GM19035 (cell line): ENCODE measurements around the gene GPAT2.
"Not testable (repeated sequence)": the region's sequence is repeated elsewhere in the genome, so short reads cannot be mapped to it uniquely, and the experiment has no call there.

ENCODE experiments used
- ATAC-seq: cut with Tn5 transposase; IDR thresholded peaks from one replicate; pipeline ENCODE4 v1.9.1; 2021; ENCODE audit not compliant: unreplicated experiment

GPAT2 gene, protein sequence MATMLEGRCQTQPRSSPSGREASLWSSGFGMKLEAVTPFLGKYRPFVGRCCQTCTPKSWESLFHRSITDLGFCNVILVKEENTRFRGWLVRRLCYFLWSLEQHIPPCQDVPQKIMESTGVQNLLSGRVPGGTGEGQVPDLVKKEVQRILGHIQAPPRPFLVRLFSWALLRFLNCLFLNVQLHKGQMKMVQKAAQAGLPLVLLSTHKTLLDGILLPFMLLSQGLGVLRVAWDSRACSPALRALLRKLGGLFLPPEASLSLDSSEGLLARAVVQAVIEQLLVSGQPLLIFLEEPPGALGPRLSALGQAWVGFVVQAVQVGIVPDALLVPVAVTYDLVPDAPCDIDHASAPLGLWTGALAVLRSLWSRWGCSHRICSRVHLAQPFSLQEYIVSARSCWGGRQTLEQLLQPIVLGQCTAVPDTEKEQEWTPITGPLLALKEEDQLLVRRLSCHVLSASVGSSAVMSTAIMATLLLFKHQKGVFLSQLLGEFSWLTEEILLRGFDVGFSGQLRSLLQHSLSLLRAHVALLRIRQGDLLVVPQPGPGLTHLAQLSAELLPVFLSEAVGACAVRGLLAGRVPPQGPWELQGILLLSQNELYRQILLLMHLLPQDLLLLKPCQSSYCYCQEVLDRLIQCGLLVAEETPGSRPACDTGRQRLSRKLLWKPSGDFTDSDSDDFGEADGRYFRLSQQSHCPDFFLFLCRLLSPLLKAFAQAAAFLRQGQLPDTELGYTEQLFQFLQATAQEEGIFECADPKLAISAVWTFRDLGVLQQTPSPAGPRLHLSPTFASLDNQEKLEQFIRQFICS

DNA sequence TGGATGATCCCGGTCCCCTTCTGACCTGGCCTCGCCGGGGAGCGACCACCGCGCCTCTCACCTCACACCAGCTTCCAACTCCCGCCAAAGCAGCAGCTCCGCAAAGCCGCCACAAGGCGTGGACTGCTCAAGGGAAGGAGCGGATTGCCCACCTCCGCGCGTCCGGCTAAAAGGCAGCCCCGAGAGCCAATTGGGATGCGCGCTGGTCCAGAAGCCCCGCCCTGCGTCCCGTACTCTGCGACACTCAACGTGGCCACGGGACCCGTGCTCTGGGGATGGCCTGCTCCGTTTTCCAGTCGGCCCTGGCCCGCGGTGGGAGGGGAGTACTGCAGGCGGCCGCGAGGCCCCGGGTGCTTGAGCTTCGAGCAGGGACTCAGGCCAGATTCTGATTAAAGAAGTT lies at the start of gene GPAT2:
Gene GPAT2, minus strand, starts transcription at position 125 of the 400 bp plus-strand sequence. CDS start 2,557 bp downstream, outside the sequence.
- not testable (repeated sequence) for ATAC-seq

DNA sequence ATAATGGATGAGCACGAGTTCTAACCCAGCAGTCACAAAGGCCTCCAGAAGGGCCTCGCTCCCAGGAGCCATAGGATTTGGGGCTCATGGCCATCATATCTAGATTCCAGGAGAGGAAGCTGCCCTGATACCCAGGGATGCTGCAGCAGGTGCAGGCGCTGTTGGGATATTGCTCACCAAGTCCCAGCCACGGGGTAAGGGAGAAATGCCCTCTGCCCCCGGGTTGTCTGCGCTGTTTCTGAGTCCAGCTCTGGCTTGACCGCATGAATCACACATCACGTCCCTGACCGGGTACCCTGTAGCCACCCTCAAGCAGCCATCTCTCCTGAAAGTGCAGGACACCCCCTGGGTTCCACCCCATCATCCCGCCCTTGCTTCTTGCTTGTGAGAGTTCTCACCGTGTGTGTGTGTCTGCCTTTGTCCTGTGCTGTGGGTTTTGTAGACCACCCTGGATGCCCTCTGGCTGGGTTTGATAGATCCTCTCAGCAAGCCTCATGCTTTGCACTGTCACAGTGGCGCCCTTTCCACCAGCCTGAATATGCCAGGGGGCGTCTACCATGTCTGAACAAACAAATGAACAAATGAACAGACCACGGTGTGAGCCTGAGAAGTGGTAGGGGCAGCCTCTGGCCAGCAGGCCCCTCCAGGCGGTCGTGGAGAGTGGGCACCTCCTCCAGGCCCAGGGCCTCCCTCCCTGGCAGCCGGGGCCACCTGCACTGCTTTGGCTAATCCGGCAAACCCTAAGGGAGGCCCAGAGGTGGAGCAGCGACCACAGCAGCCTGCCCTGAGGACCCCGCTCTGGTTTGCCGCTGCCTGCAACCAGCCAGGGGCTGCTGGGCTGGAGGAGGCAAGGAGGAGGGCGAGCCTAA lies 49.5 kb upstream of the GPAT2 start:
- no peak for ATAC-seq

DNA sequence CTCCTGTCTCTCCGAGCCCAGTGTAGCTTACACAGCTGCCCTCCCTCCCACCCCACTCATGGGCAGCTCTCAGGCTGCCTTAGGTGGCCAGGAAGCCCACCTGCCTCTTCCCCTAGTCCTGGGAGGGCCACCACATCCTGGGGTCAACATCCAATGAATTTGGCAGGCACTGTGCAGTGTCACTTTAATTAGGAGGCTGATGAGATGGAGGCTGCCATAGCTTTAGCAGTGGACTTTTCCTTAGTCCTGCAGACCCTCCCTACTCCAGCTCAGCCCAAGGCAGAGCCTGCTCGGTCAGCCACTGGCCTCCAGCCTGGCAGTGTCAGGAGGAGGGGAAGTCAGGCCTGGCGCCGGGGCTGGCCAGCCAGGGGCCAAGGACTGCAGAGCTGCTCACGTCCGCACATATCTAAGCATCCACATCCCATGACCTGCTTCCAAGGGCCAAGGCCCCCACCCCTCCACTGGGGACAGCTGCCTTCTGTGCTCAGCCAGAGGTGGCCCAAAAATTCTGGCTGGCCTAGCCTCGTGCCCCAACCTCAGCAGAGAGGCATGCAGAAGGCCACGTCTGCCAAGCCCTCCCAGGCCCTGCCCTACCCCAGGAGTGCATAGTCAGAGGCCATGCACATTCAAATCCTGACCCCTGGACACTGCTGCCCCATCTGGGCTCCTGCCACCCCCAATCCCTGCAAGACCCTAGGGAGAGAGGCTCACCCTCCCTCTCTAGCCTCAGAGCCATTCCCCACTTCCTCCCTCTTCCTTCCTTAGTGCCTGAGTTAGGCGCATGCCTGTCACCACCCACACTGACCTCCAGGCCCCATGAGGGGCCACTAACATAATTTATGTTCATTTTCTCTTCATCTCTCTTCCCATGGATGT lies 48.6 kb upstream of the GPAT2 start:
- ATAC-seq, result no peak

DNA sequence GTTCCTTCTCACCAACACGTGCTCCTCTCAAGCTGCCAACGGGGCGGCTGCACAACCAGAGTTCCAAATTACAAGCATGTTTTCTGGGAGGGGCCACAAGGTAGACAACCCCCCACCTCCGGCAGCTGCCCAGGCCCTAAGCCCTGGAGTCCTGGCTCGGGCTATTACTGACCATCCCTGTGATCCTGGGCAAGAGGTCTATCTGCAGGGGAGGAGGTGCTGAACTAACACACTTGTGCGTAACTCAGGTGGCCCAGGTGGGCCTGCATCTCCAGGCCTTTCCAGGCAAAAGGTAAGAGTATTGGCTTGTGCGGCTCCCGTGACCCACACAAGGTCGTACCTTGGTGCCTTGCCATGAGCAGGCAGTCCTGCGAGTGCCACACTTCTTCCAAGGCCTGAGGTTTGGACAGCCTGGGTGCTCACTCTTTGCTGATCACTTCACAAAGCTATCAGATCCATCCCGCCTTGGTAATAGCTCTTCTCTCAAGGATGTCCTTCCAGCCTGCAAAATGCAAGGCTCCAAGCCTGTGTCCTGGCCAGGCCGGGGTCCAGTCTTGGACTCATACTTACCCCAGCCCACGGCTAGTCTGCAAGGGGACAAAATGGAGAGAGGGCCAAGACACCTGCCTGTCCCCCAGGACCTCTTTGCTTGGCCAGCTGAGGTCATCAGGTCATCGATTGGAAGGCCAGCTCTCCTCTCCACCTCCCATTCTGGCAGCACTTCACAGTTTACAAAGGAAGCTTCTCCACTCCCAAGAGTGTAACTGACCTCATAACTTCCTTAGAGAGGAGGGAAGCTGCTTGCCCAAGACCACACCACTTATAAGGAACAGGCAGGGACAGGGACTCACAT lies 47.7 kb upstream of the GPAT2 start:
- no peak for ATAC-seq

DNA sequence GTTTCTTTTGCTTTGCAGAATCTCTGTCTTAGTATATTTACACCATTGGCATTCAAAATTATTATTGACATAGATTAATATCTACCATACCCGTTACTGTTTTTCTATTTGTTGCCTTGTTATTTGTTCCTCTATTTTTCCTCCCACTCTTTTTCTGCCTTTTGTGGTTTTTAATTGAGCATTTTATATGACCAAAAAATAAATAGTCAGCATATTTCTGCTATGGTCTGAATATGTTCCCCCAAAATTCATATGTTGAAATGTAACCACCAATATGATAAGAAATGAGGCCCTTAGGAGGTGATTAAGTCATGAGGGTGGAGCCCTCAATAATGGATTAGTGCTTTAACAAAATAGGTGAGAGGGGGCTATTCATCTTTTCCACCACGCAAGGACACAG lies 46.3 kb upstream of the GPAT2 start:
- ATAC-seq, result no peak

DNA sequence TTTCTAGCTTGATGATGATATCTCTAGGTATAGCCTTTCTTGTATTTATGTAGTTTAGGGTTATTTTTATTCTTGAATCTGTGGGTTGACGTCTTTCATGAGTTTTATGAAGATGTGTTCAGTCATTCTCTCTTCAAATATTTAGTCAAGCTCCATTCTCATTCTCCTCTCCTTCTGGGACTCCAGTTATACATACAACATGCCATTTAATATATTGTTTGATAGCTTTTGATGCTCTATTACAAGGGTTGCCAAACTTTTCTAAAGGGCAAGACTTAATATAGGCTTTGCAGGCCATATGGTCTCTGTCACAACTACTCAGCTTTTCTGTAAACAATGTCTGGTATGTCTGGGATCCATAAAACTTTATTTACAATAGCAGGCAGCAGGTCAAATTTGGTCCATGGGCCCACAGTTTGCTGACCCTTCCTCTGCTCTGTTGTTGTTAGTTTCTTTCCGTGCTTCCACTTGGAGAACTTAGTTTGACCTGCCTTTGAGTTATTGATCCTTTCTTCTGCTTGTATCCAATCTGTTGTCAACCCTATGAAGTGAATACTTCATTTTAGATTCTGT lies 40.6 kb upstream of the GPAT2 start:
- ATAC-seq, result no peak

DNA sequence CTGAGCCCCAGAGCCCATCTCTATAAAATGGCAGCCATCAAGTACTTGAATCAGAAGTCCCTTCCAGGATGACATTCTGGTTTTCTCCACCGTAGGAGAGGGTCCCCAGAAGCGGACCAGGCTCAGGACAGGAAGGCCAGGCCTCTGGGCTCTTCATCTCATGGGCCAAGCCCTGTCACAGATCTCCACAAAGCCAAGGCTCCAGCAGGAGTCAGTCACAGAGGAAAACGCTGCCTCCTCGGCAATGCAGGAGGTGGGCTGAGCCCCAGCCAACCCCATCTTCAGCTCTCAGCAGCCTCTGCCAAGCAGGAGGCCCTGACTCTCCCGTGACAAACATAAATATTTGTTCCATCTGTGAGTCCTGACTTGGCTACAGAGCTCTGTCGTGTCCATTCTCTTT lies 39.4 kb upstream of the GPAT2 start:
- no peak for ATAC-seq

DNA sequence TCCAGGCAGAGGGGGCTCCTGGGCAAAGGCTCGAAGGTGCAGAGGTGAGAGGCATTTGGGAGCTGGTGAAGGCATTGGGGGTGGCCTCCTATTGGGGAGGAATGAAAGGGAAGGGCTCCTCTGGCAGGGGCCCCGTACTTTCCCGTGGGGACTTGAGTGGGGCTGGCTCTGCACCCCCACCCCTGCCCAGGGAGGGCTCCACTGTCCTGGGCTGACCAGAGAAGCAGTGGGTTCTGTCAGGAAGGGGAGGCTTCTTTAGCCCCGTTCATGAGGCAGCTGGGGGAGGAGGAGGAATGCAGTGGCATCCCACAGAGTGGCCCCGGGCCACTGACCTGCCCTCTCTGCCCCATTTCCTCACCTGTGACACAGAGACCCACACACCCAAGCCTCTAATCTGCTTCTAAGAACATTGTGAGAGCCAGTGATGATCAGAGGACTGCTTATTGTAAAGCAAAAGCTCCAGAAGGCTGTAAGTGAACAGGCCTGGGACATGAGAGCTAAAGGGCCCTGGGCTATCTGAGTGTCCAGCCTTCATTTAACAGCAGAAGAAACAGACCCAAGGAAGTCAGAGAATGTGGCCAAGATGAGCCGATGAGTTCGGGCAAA lies 38.6 kb upstream of the GPAT2 start:
- no peak for ATAC-seq

DNA sequence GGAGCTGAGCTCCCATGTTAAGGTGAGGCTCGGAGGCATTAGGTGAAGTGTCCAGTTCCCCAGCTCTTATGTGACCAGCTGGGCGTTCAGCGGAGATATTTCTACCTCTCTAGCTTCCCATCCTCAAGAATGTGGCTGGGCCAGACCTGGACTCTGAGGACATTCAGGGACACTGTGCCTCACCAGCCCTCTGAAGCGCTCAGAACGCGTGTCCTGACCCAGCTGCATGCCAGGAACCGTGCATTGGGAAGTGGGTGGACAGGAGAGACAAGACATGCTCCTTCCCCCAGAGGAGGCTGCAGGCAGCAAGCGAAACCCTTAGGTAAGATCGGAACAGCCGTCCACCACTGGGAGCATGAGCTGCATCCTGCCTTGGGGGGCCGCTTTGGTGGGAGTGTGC lies 38.0 kb upstream of the GPAT2 start:
- ATAC-seq, result no peak

DNA sequence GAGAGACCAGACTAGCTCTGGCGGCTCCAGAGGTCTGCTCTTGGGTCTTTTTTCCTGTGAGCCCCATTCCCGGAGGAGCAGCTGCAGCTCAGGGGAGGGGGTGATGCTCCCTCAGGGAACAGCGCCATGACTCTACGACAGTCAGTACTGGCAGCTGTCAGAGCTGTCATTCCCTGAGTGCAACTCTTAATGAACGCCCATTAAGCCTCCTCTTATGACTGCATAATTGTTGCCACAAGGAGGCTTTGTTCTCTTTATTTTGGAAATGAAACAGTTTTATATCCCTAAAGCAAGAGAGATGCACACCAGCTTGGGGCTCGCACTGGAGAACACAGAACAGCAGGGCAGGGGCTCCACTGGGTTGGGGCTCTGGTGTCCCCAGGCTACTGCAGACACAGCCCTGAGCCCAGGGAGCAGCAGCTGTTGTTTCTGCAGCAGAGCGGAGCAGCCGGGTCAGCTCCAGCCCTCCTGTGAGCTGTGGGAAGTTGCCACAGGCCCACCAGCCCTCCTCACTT lies 37.3 kb upstream of the GPAT2 start:
- ATAC-seq, result not testable (repeated sequence)

DNA sequence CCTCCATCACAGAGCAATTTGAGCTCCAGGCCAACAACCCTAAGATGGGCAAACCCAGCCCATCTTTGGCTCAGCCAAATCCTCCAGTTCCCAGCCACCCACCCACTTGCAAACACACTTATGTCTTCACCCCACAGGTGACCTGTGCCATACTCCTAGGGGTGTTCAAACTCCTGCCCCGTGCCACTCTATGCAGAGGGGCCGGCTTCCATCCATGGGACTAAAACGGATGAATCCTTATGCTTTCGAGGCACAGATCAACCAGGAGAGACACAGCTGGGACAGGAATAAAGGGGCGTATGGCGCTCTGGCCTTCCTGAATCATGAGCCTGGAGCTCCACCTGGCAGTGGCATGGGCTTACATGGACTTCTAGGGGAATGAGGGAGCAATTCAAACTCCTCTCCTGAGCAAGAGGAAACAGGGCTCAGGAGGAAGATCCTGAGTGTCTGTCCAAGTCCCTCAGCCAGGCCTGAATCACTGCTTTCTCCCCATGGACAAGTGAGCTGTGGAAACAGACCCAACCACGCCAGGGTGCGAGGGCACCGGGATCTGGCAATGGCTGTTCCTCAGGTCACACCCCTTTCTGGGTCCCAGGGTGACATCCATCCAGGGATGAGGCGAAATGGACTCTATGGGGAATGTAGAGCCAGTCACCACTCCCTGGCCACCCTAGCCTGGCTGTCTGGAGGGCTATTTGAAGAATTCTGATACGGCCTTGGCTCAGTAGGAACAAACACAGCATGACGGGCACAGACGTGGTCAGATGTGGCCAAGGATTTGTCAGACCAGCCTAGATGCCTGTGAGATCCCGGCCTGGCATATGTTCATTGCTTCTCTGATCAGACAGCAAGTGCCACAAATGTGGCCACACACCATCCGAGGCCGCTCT lies 36.6 kb upstream of the GPAT2 start:
- ATAC-seq, result not testable (repeated sequence)

DNA sequence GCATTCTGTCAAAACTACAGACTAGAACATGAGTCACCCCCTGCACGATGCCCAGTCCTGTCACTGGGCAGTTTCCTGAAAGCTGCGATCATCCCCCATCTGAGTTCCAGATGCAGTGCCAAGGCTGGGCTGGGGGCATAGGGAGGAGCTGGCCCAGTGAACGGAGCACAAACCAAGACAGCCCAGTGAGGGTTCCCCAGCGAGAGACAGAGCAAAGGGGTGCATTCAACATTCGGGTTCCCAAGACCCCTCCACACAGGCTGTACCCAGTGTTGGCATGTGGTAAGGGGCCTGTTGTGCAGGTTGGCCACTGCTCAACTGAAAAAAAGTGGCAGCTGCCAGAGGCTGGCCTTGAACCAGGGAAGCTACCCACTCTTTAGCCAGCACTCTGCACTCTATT lies 35.6 kb upstream of the GPAT2 start:
- ATAC-seq, result not testable (repeated sequence)

DNA sequence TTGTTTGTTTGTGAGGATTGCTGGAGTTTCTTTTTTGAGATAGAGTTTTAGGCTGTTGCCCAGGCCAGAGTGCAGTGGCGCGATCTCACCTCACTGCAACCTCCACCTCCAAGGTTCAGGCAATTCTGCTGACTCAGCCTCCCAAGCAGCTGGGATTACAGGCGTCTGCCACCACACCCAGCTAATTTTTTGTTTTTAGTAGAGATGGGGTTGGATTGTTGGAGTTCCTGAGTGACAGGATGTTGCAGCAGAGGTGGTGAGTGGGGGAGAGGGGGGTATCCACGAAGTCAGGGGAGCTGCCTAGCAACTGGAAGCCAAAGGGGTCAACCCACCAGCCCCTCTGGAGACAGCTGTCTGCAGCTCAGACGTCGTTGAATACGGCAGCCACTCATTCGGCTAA lies 35.2 kb upstream of the GPAT2 start:
- ATAC-seq, result not testable (repeated sequence)

DNA sequence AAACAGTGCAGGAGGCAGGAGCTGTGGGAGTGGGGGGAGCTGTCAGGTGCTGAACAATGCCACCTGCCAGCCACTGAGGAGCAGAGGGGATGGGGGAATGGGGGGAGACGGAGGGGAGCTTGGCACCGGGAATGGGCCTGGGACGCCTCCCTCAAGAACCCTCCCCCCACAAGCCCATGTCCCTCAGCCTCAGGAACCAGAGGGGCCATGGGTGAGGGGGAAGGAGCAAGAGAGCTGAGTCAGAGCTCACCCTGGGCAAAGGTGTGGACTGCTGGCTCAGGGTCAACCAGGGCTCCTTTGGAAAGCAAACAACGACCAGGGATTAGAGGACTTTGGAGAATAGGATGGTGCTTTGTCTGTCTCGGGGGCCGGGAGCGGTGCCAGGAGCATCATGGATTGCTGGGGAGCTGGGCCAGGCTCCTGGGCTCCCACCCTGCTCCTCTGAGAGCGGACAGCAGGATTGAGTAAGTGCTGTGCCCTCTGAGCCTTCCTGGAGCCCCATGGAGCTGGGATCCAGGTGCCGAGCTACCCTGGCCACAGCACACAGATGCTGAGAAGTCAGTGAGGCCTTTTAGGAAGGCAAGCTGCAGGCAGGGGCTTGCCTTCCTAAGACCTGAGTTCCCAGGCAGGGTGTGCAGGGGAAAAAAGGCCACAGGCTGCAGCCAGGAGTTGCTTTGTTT lies 33.3 kb upstream of the GPAT2 start:
- ATAC-seq, result not testable (repeated sequence)

DNA sequence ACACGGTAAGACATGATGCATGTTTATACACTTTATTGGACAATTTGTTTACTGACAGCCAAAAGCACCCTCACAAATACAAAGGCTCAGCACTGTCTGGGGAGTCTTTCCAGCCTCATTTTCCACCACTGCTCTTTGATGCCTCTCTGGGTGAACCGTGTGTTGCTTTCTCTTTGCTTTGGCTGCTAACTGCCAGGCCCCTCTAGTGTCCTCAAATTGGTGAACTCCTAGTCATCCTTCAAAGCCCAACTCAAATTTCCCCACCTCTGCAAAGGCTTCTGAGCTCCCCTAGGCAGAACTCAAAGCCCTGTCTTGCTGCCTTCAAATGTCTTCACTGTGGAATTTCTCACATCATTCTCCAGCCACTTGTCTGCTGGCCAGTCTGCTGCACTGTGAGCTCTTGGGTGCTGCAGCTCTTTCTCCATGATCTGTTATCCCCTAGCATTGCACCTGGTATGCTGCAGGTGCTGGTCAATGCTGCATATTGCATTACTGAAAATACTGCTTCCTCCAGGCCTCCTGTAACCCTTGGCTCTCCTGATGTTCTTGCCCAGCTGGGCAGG lies 32.5 kb upstream of the GPAT2 start:
- not testable (repeated sequence) for ATAC-seq

DNA sequence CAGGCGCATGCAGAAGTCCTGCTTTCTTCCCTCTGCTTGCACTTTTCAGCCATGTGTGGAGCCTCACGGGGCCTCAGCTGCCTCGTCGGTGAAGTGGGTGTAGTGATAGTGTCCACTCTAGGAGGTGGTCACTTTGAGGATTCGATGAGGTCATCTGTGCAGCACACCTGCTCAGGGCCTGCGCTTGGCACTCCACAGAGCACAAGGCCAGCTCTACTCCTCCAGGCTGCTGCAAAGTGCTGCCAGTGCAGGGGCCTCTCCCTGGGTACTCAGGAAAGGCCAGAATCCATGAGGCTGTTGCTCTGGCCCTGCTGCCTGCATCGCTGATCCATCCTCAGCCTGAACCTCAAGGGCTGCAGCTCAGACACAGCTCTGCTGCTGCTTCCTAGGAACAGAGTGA lies 31.8 kb upstream of the GPAT2 start:
- ATAC-seq, result not testable (repeated sequence)
